Activated naive CD4-positive, alpha-beta T cell treated with anti-CD3 and anti-CD28 coated beads, Interleukin-2, amount 10 ng/mL, durations not matched to agents 7 days and 5 days (primary cell): ENCODE measurements around the gene OR13H1.
"Not testable (repeated sequence)": the region's sequence is repeated elsewhere in the genome, so short reads cannot be mapped to it uniquely, and the experiment has no call there.

ENCODE experiments used
- CTCF ChIA-PET: fragments of 350-600 bp; sonication (Branson Sonifier 250); formaldehyde crosslinking; loops from one replicate; lab custom pipeline; 2021; ENCODE audit warnings: antibody characterized with exemption; lab: Charles Lee
- DNase-seq: peaks from one replicate; pipeline ENCODE4 v3.0.0-alpha.2; 2020
- H3K27ac Mint-ChIP-seq: one replicate; pipeline ENCODE4 v1.8.0; 2021; ENCODE audit warnings: mild to moderate bottlenecking, moderate library complexity, mixed read lengths
- H3K27me3 Mint-ChIP-seq: one replicate; pipeline ENCODE4 v1.8.0; 2021; ENCODE audit warnings: mild to moderate bottlenecking, mixed read lengths
- H3K36me3 Mint-ChIP-seq: one replicate; pipeline ENCODE4 v1.8.0; 2021; ENCODE audit warnings: mixed read lengths
- H3K4me1 Mint-ChIP-seq: one replicate; pipeline ENCODE4 v1.8.0; 2021; ENCODE audit warnings: mixed read lengths
- H3K4me3 Mint-ChIP-seq: one replicate; pipeline ENCODE4 v1.8.0; 2021; ENCODE audit warnings: mild to moderate bottlenecking, moderate library complexity, mixed read lengths
- H3K9me3 Mint-ChIP-seq: one replicate; pipeline ENCODE4 v1.8.0; 2021; ENCODE audit warnings: mixed read lengths

Gene OR13H1

DNA sequence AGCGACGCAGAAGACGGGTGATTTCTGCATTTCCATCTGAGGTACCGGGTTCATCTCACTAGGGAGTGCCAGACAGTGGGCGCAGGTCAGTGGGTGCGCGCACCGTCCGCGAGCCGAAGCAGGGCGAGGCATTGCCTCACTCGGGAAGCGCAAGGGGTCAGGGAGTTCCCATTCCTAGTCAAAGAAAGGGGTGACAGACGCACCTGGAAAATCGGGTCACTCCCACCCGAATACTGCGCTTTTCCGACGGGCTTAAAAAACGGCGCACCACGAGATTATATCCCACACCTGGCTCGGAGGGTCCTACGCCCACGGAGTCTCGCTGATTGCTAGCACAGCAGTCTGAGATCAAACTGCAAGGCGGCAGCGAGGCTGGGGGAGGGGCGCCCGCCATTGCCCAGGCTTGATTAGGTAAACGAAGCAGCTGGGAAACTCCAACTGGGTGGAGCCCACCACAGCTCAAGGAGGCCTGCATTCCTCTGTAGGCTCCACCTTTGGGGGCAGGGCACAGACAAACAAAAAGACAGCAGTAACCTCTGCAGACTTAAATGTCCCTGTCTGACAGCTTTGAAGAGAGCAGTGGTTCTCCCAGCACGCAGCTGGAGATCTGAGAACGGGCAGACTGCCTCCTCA, 35.0 kb downstream of the OR13H1 start:
- DNase-seq, H3K4me1 Mint-ChIP-seq, H3K4me3 Mint-ChIP-seq, CTCF ChIA-PET, H3K27ac Mint-ChIP-seq, H3K36me3 Mint-ChIP-seq, H3K9me3 Mint-ChIP-seq, H3K27me3 Mint-ChIP-seq: not testable (repeated sequence)

DNA sequence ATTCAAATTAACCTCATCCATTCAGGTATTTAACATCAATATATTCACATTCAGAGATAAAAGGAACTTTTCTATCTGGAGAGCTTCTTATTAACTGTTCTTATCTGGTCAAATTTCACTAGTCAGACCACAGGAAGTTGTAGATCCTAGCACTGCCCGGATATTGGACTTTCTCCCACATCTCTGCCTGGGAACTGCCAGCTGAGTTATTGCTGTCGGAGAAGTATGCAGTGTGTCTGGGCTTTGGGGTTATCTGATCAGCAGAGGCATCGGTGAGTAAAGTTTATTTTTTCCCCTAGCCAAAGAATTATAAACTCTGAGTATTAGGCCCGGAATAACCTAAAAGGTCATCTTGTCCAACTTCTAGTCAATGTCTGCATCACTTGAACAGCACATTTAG, 45.1 kb downstream of the OR13H1 start:
- Mint-ChIP-seq H3K9me3 (no peaks in the 10 kb centered on the region), H3K27ac (no peak overlapping the region), H3K4me3 (no peak overlapping the region), H3K36me3 (no peaks in the 10 kb centered on the region), H3K27me3 (no peaks in the 10 kb centered on the region), H3K4me1 (no peaks in the 10 kb centered on the region)
- CTCF ChIA-PET, result no interaction called here
- no peak for DNase-seq
